Measurements from ENCODE around the gene ABHD8.

Gene ABHD8

GRCh38 chr19:17289489-17289888 lies 13.7 kb downstream of the ABHD8 start:
- Histone ChIP-seq H3K27ac (ENCODE audit: low read depth, low read length) (no peak overlapping the region), H3F3A (ENCODE audit: control insufficient read depth, insufficient read depth) (peaks cover 13% of the 10 kb centered on the region; the same call in 1 of the 2 replicates), H3K9me2 (replicated peaks; ENCODE audit: control insufficient read depth, low read length) (no peaks in the 10 kb centered on the region), H3K9me3 (ENCODE audit: control insufficient read depth, insufficient read depth, low read length) (no peaks in the 10 kb centered on the region), H3K27me3 (ENCODE audit: control insufficient read depth, low read length) (no peaks in the 10 kb centered on the region), H4K20me1 (ENCODE audit: control insufficient read depth, insufficient read depth, low read depth, low read length) (0 out of 2 replicates have a peak, but pooled peaks cover 3% of the 10 kb centered on the region), H3K4me1 (ENCODE audit: control insufficient read depth, low read length) (peaks cover 26% of the 10 kb centered on the region), H3K4me2 (ENCODE audit: low read length) (no peak overlapping the region; the same call in 1 of the 2 replicates), H3K4me3 (ENCODE audit: low read length) (no peak overlapping the region), H3K36me3 (ENCODE audit: control insufficient read depth, low read length) (peaks cover 21% of the 10 kb centered on the region), H3K79me2 (ENCODE audit: control insufficient read depth, low read length) (peaks cover 10% of the 10 kb centered on the region)
- no peak for TF ChIP-seq EZH2phosphoT487 (IDR thresholded peaks at IDR 0.05; ENCODE audit: borderline replicate concordance, low read length)
- no peak for TF ChIP-seq CTCF (IDR thresholded peaks at IDR 0.05; ENCODE audit: low read depth, low read length, poor library complexity, severe bottlenecking)

GRCh38 chr19:17286752-17287151 lies 16.5 kb downstream of the ABHD8 start:
- no peaks in the 10 kb centered on the region for H3K9me2 ChIP-seq (replicated peaks; ENCODE audit: control insufficient read depth, low read length)
- H3K4me1 ChIP-seq (ENCODE audit: control insufficient read depth, low read length), result peaks cover 10% of the 10 kb centered on the region
- no peak overlapping the region for H3K4me3 ChIP-seq (ENCODE audit: low read length)
- peaks cover 10% of the 10 kb centered on the region; the same call in 1 of the 2 replicates for H3F3A ChIP-seq (ENCODE audit: control insufficient read depth, insufficient read depth)
- no peaks in the 10 kb centered on the region for H3K9me3 ChIP-seq (ENCODE audit: control insufficient read depth, insufficient read depth, low read length)
- peaks cover 26% of the 10 kb centered on the region for H3K79me2 ChIP-seq (ENCODE audit: control insufficient read depth, low read length)
- H3K27me3 ChIP-seq (ENCODE audit: control insufficient read depth, low read length), result no peaks in the 10 kb centered on the region
- peaks cover 43% of the 10 kb centered on the region for H3K36me3 ChIP-seq (ENCODE audit: control insufficient read depth, low read length)
- H4K20me1 ChIP-seq (ENCODE audit: control insufficient read depth, insufficient read depth, low read depth, low read length), result peaks cover 13% of the 10 kb centered on the region; the same call in 1 of the 2 replicates
- H3K27ac ChIP-seq (ENCODE audit: low read depth, low read length), result no peak overlapping the region
- no peak for TF ChIP-seq CTCF (IDR thresholded peaks at IDR 0.05; ENCODE audit: low read depth, low read length, poor library complexity, severe bottlenecking)
- no peak for TF ChIP-seq EZH2phosphoT487 (IDR thresholded peaks at IDR 0.05; ENCODE audit: borderline replicate concordance, low read length)
- no peak overlapping the region for H3K4me2 ChIP-seq (ENCODE audit: low read length)

- H3F3A ChIP-seq (ENCODE audit: control insufficient read depth, insufficient read depth), result peaks cover 12% of the 10 kb centered on the region
- no peaks in the 10 kb centered on the region for H3K9me3 ChIP-seq (ENCODE audit: control insufficient read depth, insufficient read depth, low read length)
- H3K9me2 ChIP-seq (replicated peaks; ENCODE audit: control insufficient read depth, low read length), result no peaks in the 10 kb centered on the region
- no peak overlapping the region for H3K4me2 ChIP-seq (ENCODE audit: low read length)
- H3K4me3 ChIP-seq (ENCODE audit: low read length), result no peak overlapping the region
- TF ChIP-seq EZH2phosphoT487 (IDR thresholded peaks at IDR 0.05; ENCODE audit: borderline replicate concordance, low read length), result no peak
- TF ChIP-seq CTCF (IDR thresholded peaks at IDR 0.05; ENCODE audit: low read depth, low read length, poor library complexity, severe bottlenecking), result no peak
- H3K27ac ChIP-seq (ENCODE audit: low read depth, low read length), result no peak overlapping the region
- peaks cover 13% of the 10 kb centered on the region; the same call in 1 of the 2 replicates for H4K20me1 ChIP-seq (ENCODE audit: control insufficient read depth, insufficient read depth, low read depth, low read length)
- no peaks in the 10 kb centered on the region for H3K27me3 ChIP-seq (ENCODE audit: control insufficient read depth, low read length)
- H3K36me3 ChIP-seq (ENCODE audit: control insufficient read depth, low read length), result peaks cover 43% of the 10 kb centered on the region
- peaks cover 31% of the 10 kb centered on the region for H3K79me2 ChIP-seq (ENCODE audit: control insufficient read depth, low read length)
- H3K4me1 ChIP-seq (ENCODE audit: control insufficient read depth, low read length), result peaks cover 13% of the 10 kb centered on the region
These were observed 17.0 kb downstream of the ABHD8 start for GRCh38 chr19:17286263-17286662.
